IPS-15b (cell line): ENCODE results near the gene TJP3.

Experiments
- H3K27me3 ChIP-seq: one replicate; pipeline ENCODE4 v1.6.1; 2013; ENCODE audit warnings: low read length; ENCODE audit not compliant: control insufficient read depth, insufficient read depth
- H3K36me3 ChIP-seq: one replicate; pipeline ENCODE4 v1.6.1; 2013; ENCODE audit warnings: low read length; ENCODE audit not compliant: control insufficient read depth, insufficient read depth
- H3K4me1 ChIP-seq: one replicate; pipeline ENCODE4 v1.6.1; 2013; ENCODE audit warnings: mild to moderate bottlenecking, low read length; ENCODE audit not compliant: control insufficient read depth, insufficient read depth
- H3K4me3 ChIP-seq: one replicate; pipeline ENCODE4 v1.5.1; 2013; ENCODE audit warnings: low read depth, low read length
- H3K9ac ChIP-seq: one replicate; pipeline ENCODE4 v1.6.1; 2013; ENCODE audit warnings: low read depth, mild to moderate bottlenecking, low read length
- H3K9me3 ChIP-seq: one replicate; pipeline ENCODE4 v1.6.1; 2013; ENCODE audit warnings: mild to moderate bottlenecking, low read length; ENCODE audit not compliant: control insufficient read depth, insufficient read depth

The TJP3 gene

DNA sequence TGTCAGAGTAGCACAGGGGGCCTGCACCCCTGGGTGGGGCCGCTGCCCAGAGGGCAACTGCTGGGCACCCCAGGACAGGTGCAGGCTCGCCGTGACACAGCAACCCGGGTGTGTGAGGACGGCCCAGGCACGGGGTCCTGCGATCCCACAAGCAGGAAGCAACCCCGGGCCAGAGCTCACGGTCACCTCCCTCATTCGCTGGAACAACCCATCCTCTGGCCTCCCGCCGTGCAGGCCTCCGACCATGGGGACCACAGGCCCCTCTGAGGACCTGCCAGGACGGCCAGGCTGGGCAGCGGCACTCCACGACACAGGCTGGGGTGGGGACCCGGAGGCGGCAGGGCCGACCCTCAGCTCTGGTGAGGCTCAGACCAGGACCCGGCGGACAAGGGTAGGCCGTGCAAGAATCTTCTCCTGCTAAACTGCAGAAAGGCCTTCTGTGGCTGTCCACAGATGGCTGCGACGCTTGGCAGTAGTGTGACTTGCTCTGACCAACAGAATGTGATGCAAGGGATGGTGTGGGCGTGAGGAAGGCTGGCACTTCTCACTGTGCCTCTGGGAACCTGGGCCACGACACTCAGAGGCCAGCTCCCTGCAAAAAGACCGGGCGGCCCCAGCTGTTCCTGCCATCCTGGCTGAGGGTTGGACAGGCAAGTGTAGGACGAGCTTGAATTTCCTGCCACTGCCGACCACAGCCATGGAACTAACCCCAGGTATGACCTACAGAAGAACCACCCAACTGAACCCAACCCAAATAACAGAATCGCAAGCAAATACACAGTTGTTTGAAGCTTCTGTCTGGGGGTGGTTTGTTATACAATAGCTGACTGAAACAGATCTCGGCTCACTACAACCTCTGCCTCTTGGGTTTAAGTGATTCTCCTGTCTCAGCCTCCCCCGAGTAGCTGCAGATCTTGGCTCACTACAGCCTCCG lies 34.4 kb upstream of the TJP3 start:
- peaks cover 4% of the 10 kb centered on the region for H3K4me1 ChIP-seq
- H3K4me3 ChIP-seq = no peak overlapping the region
- H3K9ac ChIP-seq = no peak overlapping the region
- no peaks in the 10 kb centered on the region for H3K27me3 ChIP-seq
- peaks cover 2% of the 10 kb centered on the region for H3K36me3 ChIP-seq
- H3K9me3 ChIP-seq = no peaks in the 10 kb centered on the region

DNA sequence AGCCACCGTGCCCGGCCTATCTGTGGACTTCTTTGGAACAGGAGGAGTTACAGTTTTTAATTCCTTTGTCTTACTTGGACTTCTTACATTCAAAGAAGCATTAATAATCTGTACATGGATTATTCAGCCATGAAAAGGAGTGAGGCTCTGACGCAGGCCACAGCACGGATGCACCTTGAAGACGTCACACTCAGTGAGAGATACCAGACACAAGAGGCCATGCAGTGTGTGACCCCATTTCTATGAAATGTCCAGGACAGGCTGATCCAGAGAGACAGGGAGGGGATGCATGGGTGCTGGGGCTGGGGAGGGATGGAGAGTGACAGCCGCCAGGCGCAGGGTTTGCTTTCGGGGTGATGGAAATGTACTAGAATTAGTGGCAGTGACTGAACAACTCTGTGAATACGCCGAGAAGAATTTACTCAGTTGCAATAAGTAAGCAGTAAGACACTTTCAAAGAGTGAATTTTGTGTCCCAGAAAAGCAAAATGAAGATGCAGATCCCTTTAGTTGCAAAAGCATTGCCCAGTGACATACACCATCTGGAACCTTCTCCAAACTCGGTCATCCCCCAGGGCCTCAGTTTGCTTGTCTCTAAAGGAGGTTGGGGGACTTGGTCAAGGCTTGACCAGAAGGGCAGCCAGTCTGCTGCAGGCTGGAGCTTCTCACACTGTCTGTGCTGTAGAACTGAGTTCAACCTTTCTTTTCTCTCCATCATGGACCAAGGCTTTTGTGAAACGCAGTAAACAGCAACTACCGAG lies 33.2 kb upstream of the TJP3 start:
- Histone ChIP-seq H3K9ac (no peak overlapping the region), H3K9me3 (no peaks in the 10 kb centered on the region), H3K36me3 (no peaks in the 10 kb centered on the region), H3K4me1 (peaks cover 4% of the 10 kb centered on the region), H3K27me3 (no peaks in the 10 kb centered on the region), H3K4me3 (no peak overlapping the region)

DNA sequence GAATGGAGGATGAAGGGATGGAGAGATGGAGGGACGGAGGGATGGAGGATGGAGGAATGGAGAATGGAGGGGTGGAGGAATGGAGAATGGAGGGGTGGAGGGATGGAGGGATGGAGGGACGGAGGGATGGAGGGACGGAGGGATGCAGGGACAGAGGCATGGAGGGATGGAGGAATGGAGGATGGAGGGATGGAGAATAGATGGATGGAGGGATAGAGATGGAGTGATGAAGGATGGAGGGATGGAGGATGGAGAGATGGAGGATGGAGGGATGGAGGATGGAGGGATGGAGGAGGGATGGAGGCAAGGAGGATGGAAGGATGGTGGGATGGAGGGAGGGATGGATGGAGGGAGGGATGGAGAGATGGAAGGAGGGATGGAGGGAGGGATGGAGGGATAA lies 30.0 kb upstream of the TJP3 start:
- H3K9me3 ChIP-seq = no peaks in the 10 kb centered on the region
- no peak overlapping the region for H3K4me3 ChIP-seq
- H3K27me3 ChIP-seq = no peaks in the 10 kb centered on the region
- no peak overlapping the region for H3K9ac ChIP-seq
- no peaks in the 10 kb centered on the region for H3K36me3 ChIP-seq
- H3K4me1 ChIP-seq = peaks cover 13% of the 10 kb centered on the region

DNA sequence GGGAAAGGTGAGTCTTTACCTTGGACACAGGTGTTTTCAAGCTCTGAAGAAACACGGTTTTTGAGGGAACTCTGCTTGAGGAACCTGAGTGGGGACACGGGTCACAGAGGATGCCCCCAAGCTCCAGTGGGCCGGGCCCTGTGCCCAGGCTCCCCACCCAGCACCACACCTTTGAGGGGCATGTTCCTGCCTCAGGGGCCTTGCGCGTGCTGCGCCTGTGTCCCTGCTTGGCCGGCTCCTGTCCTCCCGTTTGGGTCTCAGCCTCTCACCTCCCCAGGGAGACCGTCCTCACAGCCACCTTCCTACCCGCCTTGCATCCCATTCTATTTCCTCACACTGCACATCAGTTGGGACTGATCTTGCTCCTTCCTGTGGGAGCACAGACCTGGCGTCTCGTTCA lies 29.0 kb upstream of the TJP3 start:
- Histone ChIP-seq H3K9ac (no peak overlapping the region), H3K4me3 (no peak overlapping the region)

DNA sequence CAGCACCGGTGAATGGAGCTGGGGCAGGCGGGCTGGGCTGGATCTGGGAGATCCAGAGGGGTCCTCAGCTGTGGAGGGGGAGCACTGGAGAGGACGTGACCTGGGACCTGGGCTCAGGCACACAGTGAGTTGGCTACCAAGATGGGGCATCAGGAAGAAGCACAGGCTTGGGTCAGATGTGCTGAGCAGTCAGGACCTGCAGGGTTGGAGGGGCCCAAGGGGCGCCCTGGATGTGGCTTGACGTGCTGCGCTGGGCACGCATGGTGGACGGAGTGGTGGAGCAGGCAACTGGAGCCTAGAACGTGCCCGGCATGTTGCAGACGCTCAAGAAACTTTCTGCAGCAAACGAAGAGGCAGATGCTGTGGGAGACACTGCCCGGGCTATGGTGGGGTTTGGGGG lies 28.6 kb upstream of the TJP3 start:
- Histone ChIP-seq H3K9me3 (peaks cover 5% of the 10 kb centered on the region), H3K4me1 (peaks cover 15% of the 10 kb centered on the region), H3K36me3 (no peaks in the 10 kb centered on the region), H3K4me3 (no peak overlapping the region), H3K27me3 (no peaks in the 10 kb centered on the region), H3K9ac (no peak overlapping the region)

More for the DNA sequence above, 29.0 kb upstream of the TJP3 start:
- Histone ChIP-seq H3K36me3 (no peaks in the 10 kb centered on the region), H3K4me1 (peaks cover 15% of the 10 kb centered on the region), H3K9me3 (peaks cover under 1% of the 10 kb centered on the region), H3K27me3 (no peaks in the 10 kb centered on the region)

DNA sequence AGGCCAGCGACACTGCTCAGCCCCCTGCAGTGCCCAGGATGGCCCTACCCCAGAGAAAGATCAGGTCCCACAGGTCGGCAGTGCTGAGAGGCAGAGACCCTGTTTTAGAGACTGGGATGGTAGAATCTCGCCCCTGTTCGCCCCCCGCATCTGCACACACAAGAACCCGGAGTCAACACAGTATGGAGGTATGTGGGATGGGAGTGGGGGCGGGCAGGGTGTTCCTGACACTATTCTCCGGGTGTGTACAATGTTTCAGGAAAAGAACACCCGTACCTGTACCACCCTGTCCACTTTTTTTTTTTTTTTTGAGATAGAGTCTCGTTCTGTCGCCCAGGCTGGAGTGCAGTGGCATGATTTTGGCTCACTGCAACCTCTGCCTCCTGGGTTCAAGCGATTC lies 27.2 kb upstream of the TJP3 start:
- Histone ChIP-seq H3K36me3 (no peaks in the 10 kb centered on the region), H3K27me3 (no peaks in the 10 kb centered on the region)

DNA sequence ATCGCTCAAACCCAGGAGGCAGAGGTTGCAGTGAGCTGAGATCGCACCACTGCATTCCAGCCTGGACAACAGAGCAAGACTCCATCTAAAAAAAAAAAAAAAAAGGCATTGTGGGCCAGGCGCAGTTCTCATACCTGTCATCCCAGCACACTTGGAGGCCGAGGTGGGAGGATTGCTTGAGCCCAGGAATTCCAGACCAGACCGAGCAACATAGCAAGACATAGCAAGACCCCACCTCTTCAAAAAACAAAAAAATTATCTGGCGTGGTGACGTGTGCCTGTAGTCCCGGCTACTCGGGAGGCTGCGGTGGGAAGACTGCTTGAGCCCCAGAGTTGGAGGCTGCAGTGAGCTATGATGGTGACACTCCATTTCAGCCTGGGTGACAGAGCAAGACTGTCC lies 25.9 kb upstream of the TJP3 start:
- Histone ChIP-seq H3K9me3 (peaks cover 7% of the 10 kb centered on the region), H3K4me1 (peaks cover 16% of the 10 kb centered on the region), H3K36me3 (no peaks in the 10 kb centered on the region), H3K27me3 (no peaks in the 10 kb centered on the region), H3K4me3 (no peak overlapping the region), H3K9ac (no peak overlapping the region)

More for the DNA sequence above, 27.2 kb upstream of the TJP3 start:
- no peak overlapping the region for H3K4me3 ChIP-seq
- no peak overlapping the region for H3K9ac ChIP-seq
- H3K9me3 ChIP-seq = peaks cover 7% of the 10 kb centered on the region
- H3K4me1 ChIP-seq = peaks cover 15% of the 10 kb centered on the region

DNA sequence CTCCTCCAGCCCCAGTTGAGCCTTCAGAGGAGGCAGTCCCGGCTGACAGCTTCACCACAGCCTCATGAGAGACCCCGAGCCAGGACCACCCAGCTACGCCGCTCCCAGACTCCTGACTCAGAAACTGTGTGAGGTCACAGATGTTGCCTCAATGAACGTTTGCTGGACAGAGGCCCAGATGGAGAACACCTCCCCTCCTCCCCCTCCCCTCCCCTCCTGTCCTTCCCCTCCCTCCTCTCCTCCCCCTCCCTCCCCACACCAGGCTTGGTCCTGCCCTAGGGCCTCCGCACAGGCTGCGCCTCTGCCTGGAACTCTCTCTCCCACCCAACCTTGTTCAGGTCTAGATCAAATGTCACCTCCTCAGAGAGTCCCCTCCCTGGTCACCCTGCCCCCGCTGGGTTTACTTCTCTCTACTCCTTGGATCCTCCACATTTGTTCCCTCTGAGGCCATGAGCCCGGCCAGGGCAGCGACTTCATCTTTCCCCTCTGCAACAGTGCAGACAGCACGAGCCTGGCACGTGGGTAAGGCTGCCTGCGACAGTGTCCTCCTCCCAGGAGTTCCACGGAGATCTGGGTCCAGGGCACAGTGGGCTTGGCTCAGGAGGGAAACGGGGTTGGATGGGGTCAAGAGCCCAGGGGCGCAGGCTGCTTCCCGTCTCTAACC lies 25.3 kb upstream of the TJP3 start:
- peaks cover 7% of the 10 kb centered on the region for H3K9me3 ChIP-seq
- H3K4me3 ChIP-seq = no peak overlapping the region
- peaks cover 17% of the 10 kb centered on the region for H3K4me1 ChIP-seq
- H3K27me3 ChIP-seq = no peaks in the 10 kb centered on the region
- H3K9ac ChIP-seq = no peak overlapping the region
- no peaks in the 10 kb centered on the region for H3K36me3 ChIP-seq

DNA sequence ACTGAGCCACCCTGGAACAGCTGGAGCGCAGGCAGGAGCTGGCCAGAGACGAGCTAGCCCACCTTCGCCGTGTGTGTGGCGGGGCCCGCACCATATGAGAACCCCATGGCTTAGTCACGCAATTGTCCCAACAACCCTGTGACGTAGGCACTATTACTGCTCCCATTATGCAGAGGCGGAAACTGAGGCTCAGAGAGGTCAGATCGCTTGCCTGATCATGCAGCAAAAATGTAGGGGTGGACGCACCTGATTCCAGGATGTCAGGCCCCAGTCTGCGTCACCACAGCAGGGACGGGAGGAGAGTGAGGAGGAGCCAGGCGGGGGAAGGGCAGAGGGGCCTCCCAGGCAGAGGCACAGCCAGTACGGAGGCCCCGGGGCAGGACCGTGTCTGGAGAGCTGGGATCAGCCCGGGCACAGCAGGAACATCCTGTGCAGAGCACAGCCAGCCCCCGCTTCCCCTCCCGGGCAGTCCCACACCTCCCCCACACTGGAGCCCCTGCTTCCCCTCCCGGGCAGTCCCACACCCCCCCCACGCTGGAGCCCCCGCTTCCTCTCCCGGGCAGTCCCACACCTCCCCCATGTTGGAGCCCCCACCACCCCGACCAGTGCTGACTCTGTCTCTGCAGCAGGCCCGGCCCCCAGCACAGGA lies 24.7 kb upstream of the TJP3 start:
- H3K27me3 ChIP-seq = no peaks in the 10 kb centered on the region
- no peaks in the 10 kb centered on the region for H3K36me3 ChIP-seq
- no peak overlapping the region for H3K4me3 ChIP-seq
- peaks cover 7% of the 10 kb centered on the region for H3K9me3 ChIP-seq
- H3K9ac ChIP-seq = no peak overlapping the region
- H3K4me1 ChIP-seq = peaks cover 20% of the 10 kb centered on the region

DNA sequence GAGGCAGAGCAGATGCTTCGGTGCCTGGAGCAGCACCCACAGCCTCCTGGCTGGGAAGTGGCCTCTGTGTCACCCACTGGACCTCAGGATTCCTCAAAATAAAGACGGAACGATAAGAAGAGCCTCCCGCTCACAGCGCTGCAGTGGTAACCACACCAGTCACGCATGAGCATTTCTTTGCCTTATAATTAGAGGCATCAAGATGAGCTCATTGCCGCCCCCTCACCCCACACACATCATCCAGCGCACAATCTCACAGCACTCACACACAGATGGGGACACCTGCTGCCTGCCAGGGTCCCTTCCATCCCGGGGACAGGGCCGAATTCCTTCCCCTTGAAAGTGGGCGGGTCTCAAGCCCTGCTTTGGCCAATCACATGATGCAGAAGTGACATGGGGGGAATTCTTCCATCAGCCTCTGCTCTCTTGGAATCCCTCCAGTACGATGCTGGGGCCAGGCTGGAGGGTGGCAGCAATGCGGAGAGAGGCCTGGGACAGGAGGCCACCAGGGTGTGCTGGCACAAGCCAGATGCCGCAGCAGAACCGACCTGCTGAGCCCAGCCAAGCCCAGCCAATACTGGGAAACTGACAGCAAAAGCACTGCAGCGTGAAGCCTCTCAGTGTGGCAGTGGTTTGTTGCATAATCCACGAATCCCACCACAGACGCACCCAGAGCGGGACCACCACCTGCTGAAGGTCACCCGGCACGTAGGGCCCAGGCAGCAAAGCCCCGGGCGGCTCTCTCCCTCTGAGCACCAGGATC lies 23.9 kb upstream of the TJP3 start:
- peak overlapping the region; percentile 8 for H3K4me3 ChIP-seq
- H3K27me3 ChIP-seq = no peaks in the 10 kb centered on the region
- H3K4me1 ChIP-seq = peaks cover 20% of the 10 kb centered on the region
- H3K36me3 ChIP-seq = no peaks in the 10 kb centered on the region
- peaks cover 7% of the 10 kb centered on the region for H3K9me3 ChIP-seq
- H3K9ac ChIP-seq = no peak overlapping the region
